K562 (cell line): ENCODE measurements around the gene OR2B2. TPM values are rescaled to one million over a fixed set of nuclear protein-coding genes. Genes with fewer than 3 reads are reported as not detected.
A peak's percentile ranks its signal among the peaks of the same experiment; 100 is the strongest.

Experiments used
- CAMTA2 ChIP-seq: fragments of 250-450 bp; sonication (Bioruptor Pico); conservative IDR thresholded peaks from 2 replicates; pipeline ENCODE4 v1.5.1; 2022
- CHD7 ChIP-seq: fragments of 200-600 bp; sonication (generic); IDR thresholded peaks from one replicate; pipeline ENCODE4 v1.6.1; 2012; ENCODE audit warnings: mild to moderate bottlenecking, low read depth, low read length, inconsistent platforms
- KDM2B ChIP-seq: fragments of 250-450 bp; sonication (Bioruptor Pico); IDR thresholded peaks from 2 replicates; pipeline ENCODE4 v1.8.0; 2021; ENCODE audit warnings: mild to moderate bottlenecking, moderate library complexity
- KHSRP ChIP-seq: fragments of 450-650 bp; IDR thresholded peaks from 2 replicates; pipeline ENCODE4 v1.6.1; 2017
- MEF2D ChIP-seq: conservative IDR thresholded peaks from 2 replicates; pipeline ENCODE4 v1.6.1; 2016; ENCODE audit warnings: low read depth, missing genetic modification characterization, missing compliant biosample characterization
- NR4A1 ChIP-seq, 2 experiments: fragments of 250-450 bp in 1 of 2; fragments of 450-650 bp in 1 of 2; sonication (Bioruptor Pico) in 1 of 2; IDR thresholded peaks; 2 replicates each; pipeline versions ENCODE4 v1.4.0 to v1.6.1; 2016 to 2020; ENCODE audit warnings: mild to moderate bottlenecking in 2 of 2, missing compliant biosample characterization in 1 of 2, missing genetic modification characterization in 1 of 2, moderate library complexity in 1 of 2
- PRDM10 ChIP-seq: fragments of 450-650 bp; IDR thresholded peaks from 2 replicates; pipeline ENCODE4 v1.6.1; 2018; ENCODE audit not compliant: partially characterized antibody
- TBL1XR1 ChIP-seq, 2 experiments: IDR thresholded peaks; 2 replicates each; pipeline ENCODE4 v1.6.1; 2012; ENCODE audit warnings: improper control_type of control experiment in 2 of 2, low read length in 2 of 2, mild to moderate bottlenecking in 1 of 2
- ZNF740 ChIP-seq, 3 experiments: fragments of 200-800 bp in 1 of 3; sonication (Bioruptor generic) in 1 of 3; sonication (generic) in 1 of 3; formaldehyde crosslinking in 1 of 3; IDR thresholded peaks; 2 replicates each; pipeline versions ENCODE4 v1.6.1 to v1.8.0; 2016 to 2022; ENCODE audit warnings: mild to moderate bottlenecking in 2 of 3, missing compliant biosample characterization in 2 of 3, missing genetic modification characterization in 2 of 3, missing genetic modification reagents in 1 of 3
- polyA plus RNA-seq, 8 experiments: library from polyadenylated mRNA; depleted of rRNA in 4 of 8; stranded (reverse) in 5 of 8; unstranded in 3 of 8; fragments of >200 nt; fragmentation: Nextera tagmentation in 2 of 8; fragmentation: Illumina TruSeq in 1 of 8; extraction: Ambion mirVana in 2 of 8; extraction: Trizol in 1 of 8; gene quantifications; 2 replicates each; pipeline versions ENCODE4 v1.2.1 to v1.2.3, GENCODE V29; 2011 to 2014; ENCODE audit warnings: inconsistent platforms in 1 of 8, missing spikeins in 1 of 8
- total RNA-seq, 7 experiments: library from RNA; depleted of rRNA in 6 of 7; stranded (reverse); fragments of >200 nt in 6 of 7; fragmentation: Illumina TruSeq in 2 of 7; extraction: Trizol in 2 of 7; gene quantifications; 2 replicates each; pipeline versions ENCODE4 v1.2.1 to v1.2.3, GENCODE V29; 2011 to 2021; ENCODE audit warnings: low replicate concordance in 1 of 7

OR2B2 gene
- total and polyA plus RNA-seq, 9 of the 15 experiments (the other 6 are each of a cell fraction or from before 2014, with no cell fraction given) = 0.24 TPM; not detected in 8

GRCh38 chr6:27893059-27893835, 18.9 kb downstream of the OR2B2 start (continued):
- TF ChIP-seq CHD7 (peak; percentile 52), CAMTA2 (CRISPR knock-in tag) (no peak; the same call in 1 of the 2 replicates), KHSRP (no peak), TBL1XR1 (IDR thresholded peaks at IDR 0.05; ENCODE audit: low read length in 2 of 2) (peak; percentile 62 to 68; a peak in 3 of 4 replicates), NR4A1 (CRISPR knock-in tag; IDR thresholded peaks at IDR 0.05) (no peak), NR4A1 (tag; IDR thresholded peaks at IDR 0.05) (no peak), KDM2B (CRISPR knock-in tag) (peak; percentile 60; the same call in 1 of the 2 replicates), PRDM10 (peak; percentile 16), MEF2D (tag) (0 out of 2 replicates have a peak, but pooled peaks have one; percentile 18), ZNF740 (CRISPR knock-in tag; IDR thresholded peaks at IDR 0.05) (peak; percentile 78), ZNF740 (tag; IDR thresholded peaks at IDR 0.05) (no peak)
